ENCODE results near the gene KLHDC4.
A peak's percentile ranks its signal among the peaks of the same experiment; 100 is the strongest.

GRCh38 chr16:87778830-87779579 is 13.2 kb upstream of the KLHDC4 start:
- TF ChIP-seq CTCF (IDR thresholded peaks at IDR 0.05): peak; percentile 86
- TF ChIP-seq SIN3A (IDR thresholded peaks at IDR 0.05; ENCODE audit: borderline replicate concordance, insufficient read depth, low read depth, low read length): 0 out of 2 replicates have a peak, but pooled peaks have one; percentile 40
- no peak for TF ChIP-seq REST (IDR thresholded peaks at IDR 0.05; ENCODE audit: insufficient read depth in 1 of 2, low read depth in 2 of 2, low read length in 1 of 2)
